Measurements from ENCODE around the gene SMG6.

The SMG6 gene

DNA sequence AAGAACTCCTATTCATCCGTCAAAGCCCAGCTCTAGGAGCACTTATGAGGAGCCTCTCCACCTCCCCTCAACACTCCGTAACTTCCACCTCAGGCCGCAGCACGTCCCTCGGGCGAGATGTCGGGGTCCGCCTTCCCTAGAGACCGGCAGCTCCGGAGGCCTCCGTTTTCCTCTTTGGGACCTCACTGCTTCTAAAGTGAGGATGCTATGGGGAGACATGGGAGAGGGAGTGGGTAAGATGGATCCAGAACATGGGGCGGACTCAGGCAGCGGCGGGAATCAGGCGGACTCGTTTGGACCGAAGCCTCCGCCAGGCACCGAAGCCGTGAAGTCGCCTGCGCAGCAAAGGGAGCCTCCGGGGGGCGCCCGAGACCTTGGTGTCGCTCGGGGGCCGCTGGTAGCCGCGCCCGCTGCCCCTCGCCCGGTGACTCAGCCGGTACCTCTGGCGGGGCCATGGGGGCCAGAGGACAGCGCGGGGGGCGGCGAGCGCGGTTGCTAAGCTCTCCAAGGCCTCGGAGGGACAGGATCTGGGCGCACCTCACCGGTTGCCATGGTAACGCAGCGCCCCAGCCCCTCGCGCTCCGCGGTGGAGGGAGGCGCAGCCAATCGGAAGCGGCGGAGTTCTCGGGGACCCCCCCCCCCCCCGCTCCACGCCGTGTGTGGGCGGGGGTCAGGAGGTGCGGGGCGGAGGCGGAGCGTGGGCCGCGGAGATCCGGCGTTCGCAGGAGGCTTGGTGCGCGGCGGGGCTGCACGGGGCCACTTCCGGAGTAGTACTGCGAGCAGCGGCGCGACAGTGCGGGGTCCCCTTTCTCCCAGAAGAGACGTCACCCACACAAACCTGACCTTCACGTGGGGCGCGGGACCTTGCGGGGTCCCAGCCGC, 250.0 kb downstream of the SMG6 start:
- ChIA-PET CTCF (interaction anchor here (0.6 to 4.5 kb wide), 37 partner anchors 8 to 866 kb away, joined by 3 to 143 read pairs (median 4); no protein-coding TSS in a partner anchor), POLR2A (interaction anchor here (0.5 to 1.2 kb wide), 2 partner anchors 169 to 191 kb away, joined by 8 to 11 read pairs; no protein-coding TSS in a partner anchor)
- Histone ChIP-seq H3K27ac (ENCODE audit: extremely low read depth, low read depth, low read length) (no peak overlapping the region; the same call in 1 of the 2 replicates), H3K9me3 (ENCODE audit: control insufficient read depth, insufficient read depth, low read depth, low read length) (no peaks in the 10 kb centered on the region), H3K4me3 (ENCODE audit: low read depth, low read length) (peak overlapping the region; percentile 48), H3K4me1 (ENCODE audit: control insufficient read depth, insufficient read depth, low read length) (peaks cover 10% of the 10 kb centered on the region), H3K36me3 (ENCODE audit: control insufficient read depth in 2 of 2, insufficient read depth in 1 of 2, low read length in 2 of 2) (no peaks in the 10 kb centered on the region)
- TF ChIP-seq, protein P1, sequence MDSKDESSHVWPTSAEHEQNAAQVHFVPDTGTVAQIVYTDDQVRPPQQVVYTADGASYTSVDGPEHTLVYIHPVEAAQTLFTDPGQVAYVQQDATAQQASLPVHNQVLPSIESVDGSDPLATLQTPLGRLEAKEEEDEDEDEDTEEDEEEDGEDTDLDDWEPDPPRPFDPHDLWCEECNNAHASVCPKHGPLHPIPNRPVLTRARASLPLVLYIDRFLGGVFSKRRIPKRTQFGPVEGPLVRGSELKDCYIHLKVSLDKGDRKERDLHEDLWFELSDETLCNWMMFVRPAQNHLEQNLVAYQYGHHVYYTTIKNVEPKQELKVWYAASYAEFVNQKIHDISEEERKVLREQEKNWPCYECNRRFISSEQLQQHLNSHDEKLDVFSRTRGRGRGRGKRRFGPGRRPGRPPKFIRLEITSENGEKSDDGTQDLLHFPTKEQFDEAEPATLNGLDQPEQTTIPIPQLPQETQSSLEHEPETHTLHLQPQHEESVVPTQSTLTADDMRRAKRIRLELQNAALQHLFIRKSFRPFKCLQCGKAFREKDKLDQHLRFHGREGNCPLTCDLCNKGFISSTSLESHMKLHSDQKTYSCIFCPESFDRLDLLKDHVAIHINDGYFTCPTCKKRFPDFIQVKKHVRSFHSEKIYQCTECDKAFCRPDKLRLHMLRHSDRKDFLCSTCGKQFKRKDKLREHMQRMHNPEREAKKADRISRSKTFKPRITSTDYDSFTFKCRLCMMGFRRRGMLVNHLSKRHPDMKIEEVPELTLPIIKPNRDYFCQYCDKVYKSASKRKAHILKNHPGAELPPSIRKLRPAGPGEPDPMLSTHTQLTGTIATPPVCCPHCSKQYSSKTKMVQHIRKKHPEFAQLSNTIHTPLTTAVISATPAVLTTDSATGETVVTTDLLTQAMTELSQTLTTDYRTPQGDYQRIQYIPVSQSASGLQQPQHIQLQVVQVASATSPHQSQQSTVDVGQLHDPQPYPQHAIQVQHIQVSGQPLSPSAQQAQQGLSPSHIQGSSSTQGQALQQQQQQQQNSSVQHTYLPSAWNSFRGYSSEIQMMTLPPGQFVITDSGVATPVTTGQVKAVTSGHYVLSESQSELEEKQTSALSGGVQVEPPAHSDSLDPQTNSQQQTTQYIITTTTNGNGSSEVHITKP (tag by site-specific recombination; IDR thresholded peaks at IDR 0.05): peak; percentile 76
- TF ChIP-seq, protein P2, sequence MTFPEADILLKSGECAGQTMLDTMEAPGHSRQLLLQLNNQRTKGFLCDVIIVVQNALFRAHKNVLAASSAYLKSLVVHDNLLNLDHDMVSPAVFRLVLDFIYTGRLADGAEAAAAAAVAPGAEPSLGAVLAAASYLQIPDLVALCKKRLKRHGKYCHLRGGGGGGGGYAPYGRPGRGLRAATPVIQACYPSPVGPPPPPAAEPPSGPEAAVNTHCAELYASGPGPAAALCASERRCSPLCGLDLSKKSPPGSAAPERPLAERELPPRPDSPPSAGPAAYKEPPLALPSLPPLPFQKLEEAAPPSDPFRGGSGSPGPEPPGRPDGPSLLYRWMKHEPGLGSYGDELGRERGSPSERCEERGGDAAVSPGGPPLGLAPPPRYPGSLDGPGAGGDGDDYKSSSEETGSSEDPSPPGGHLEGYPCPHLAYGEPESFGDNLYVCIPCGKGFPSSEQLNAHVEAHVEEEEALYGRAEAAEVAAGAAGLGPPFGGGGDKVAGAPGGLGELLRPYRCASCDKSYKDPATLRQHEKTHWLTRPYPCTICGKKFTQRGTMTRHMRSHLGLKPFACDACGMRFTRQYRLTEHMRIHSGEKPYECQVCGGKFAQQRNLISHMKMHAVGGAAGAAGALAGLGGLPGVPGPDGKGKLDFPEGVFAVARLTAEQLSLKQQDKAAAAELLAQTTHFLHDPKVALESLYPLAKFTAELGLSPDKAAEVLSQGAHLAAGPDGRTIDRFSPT (tag by site-specific recombination; IDR thresholded peaks at IDR 0.05): peak; percentile 92
- TF ChIP-seq OSR2 (tag by site-specific recombination; IDR thresholded peaks at IDR 0.05) (peak; percentile 29), ZNF391 (tag by site-specific recombination; IDR thresholded peaks at IDR 0.05; ENCODE audit: borderline replicate concordance, low read depth) (no peak), ZNF266 (tag by site-specific recombination; IDR thresholded peaks at IDR 0.05; ENCODE audit: low read depth) (no peak), ZNF776 (tag by site-specific recombination; IDR thresholded peaks at IDR 0.05; ENCODE audit: borderline replicate concordance) (no peak), ZNF501 (tag by site-specific recombination; IDR thresholded peaks at IDR 0.05) (peak; percentile 58), ZNF76 (tag by site-specific recombination; IDR thresholded peaks at IDR 0.05; ENCODE audit: borderline replicate concordance, low read depth) (peak; percentile 69), ZXDB (tag by site-specific recombination; IDR thresholded peaks at IDR 0.05) (0 out of 2 replicates have a peak, but pooled peaks have one; percentile 27), GLI2 (tag by site-specific recombination; IDR thresholded peaks at IDR 0.05; ENCODE audit: borderline replicate concordance, low read depth) (no peak), SP3 (tag by site-specific recombination; IDR thresholded peaks at IDR 0.05) (peak; percentile 66), ZBTB20 (tag by site-specific recombination; IDR thresholded peaks at IDR 0.05) (peak; percentile 63; the same call in 1 of the 2 replicates), ZSCAN23 (tag by site-specific recombination; IDR thresholded peaks at IDR 0.05) (0 out of 2 replicates have a peak, but pooled peaks have one; percentile 30), ZNF324 (tag by site-specific recombination; IDR thresholded peaks at IDR 0.05) (peak; percentile 74; the same call in 1 of the 2 replicates), ZBTB48 (tag by site-specific recombination; IDR thresholded peaks at IDR 0.05) (peak; percentile 90), ZNF792 (tag by site-specific recombination; IDR thresholded peaks at IDR 0.05) (no peak), ZNF600 (tag by site-specific recombination; IDR thresholded peaks at IDR 0.05) (peak; percentile 100)
- TF ChIP-seq, protein P3, sequence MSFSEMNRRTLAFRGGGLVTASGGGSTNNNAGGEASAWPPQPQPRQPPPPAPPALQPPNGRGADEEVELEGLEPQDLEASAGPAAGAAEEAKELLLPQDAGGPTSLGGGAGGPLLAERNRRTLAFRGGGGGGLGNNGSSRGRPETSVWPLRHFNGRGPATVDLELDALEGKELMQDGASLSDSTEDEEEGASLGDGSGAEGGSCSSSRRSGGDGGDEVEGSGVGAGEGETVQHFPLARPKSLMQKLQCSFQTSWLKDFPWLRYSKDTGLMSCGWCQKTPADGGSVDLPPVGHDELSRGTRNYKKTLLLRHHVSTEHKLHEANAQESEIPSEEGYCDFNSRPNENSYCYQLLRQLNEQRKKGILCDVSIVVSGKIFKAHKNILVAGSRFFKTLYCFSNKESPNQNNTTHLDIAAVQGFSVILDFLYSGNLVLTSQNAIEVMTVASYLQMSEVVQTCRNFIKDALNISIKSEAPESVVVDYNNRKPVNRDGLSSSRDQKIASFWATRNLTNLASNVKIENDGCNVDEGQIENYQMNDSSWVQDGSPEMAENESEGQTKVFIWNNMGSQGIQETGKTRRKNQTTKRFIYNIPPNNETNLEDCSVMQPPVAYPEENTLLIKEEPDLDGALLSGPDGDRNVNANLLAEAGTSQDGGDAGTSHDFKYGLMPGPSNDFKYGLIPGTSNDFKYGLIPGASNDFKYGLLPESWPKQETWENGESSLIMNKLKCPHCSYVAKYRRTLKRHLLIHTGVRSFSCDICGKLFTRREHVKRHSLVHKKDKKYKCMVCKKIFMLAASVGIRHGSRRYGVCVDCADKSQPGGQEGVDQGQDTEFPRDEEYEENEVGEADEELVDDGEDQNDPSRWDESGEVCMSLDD (tag by site-specific recombination; IDR thresholded peaks at IDR 0.05): peak; percentile 99
- TF ChIP-seq, protein P4, sequence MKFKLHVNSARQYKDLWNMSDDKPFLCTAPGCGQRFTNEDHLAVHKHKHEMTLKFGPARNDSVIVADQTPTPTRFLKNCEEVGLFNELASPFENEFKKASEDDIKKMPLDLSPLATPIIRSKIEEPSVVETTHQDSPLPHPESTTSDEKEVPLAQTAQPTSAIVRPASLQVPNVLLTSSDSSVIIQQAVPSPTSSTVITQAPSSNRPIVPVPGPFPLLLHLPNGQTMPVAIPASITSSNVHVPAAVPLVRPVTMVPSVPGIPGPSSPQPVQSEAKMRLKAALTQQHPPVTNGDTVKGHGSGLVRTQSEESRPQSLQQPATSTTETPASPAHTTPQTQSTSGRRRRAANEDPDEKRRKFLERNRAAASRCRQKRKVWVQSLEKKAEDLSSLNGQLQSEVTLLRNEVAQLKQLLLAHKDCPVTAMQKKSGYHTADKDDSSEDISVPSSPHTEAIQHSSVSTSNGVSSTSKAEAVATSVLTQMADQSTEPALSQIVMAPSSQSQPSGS (tag by site-specific recombination; IDR thresholded peaks at IDR 0.05; ENCODE audit: low read depth): no peak
- TF ChIP-seq, protein P5, sequence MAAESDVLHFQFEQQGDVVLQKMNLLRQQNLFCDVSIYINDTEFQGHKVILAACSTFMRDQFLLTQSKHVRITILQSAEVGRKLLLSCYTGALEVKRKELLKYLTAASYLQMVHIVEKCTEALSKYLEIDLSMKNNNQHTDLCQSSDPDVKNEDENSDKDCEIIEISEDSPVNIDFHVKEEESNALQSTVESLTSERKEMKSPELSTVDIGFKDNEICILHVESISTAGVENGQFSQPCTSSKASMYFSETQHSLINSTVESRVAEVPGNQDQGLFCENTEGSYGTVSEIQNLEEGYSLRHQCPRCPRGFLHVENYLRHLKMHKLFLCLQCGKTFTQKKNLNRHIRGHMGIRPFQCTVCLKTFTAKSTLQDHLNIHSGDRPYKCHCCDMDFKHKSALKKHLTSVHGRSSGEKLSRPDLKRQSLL (tag by site-specific recombination; IDR thresholded peaks at IDR 0.05): 0 out of 2 replicates have a peak, but pooled peaks have one; percentile 46
- TF ChIP-seq, protein P6, sequence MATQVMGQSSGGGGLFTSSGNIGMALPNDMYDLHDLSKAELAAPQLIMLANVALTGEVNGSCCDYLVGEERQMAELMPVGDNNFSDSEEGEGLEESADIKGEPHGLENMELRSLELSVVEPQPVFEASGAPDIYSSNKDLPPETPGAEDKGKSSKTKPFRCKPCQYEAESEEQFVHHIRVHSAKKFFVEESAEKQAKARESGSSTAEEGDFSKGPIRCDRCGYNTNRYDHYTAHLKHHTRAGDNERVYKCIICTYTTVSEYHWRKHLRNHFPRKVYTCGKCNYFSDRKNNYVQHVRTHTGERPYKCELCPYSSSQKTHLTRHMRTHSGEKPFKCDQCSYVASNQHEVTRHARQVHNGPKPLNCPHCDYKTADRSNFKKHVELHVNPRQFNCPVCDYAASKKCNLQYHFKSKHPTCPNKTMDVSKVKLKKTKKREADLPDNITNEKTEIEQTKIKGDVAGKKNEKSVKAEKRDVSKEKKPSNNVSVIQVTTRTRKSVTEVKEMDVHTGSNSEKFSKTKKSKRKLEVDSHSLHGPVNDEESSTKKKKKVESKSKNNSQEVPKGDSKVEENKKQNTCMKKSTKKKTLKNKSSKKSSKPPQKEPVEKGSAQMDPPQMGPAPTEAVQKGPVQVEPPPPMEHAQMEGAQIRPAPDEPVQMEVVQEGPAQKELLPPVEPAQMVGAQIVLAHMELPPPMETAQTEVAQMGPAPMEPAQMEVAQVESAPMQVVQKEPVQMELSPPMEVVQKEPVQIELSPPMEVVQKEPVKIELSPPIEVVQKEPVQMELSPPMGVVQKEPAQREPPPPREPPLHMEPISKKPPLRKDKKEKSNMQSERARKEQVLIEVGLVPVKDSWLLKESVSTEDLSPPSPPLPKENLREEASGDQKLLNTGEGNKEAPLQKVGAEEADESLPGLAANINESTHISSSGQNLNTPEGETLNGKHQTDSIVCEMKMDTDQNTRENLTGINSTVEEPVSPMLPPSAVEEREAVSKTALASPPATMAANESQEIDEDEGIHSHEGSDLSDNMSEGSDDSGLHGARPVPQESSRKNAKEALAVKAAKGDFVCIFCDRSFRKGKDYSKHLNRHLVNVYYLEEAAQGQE (tag by site-specific recombination; IDR thresholded peaks at IDR 0.05): no peak
